Measurements from ENCODE around the gene MTA1.

The MTA1 gene

DNA sequence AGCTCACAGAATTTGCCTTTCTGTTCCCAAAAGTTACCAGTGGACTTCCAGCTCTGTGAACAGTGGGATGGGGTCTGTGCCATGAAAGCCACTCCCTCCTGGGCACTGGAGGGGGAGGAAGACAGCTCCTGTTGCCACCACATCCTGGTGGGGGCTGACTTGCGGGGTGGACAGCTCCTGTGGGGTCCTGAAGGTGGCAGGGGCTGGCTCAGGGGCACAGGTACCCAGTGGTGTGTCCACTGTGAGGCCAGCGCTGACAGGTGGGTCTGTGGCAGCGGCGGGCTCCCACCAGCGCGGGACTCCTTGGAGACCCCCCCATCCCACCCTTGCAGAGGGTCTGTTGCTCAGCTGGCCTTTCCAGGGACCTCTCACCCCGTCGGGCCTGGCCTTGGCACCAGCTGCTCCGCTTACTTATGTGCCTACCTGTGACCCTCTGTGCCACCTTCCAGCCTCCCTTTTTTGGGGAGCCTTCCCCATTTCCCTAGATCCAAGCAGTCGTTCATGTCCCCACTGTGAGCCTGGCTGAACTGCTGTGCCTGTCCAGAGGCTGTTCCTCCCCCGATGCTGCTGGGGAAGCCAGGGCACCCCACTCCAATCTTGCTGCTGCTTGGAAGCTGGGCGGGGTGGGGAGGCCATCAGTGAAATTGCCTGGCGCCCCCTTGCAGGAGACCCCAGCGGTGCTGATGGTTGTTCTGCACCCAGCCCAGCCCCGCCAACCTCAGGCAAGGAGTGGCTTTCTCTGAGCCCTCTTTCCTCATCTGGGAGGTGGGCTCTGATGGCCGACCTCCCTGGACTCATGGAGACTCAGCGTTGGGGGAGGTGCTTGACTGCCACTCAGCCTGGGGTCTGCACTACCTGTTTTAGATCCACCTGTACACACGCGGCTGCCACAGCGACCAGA, 73.6 kb downstream of the MTA1 start:
- no peak for FAIRE-seq

DNA sequence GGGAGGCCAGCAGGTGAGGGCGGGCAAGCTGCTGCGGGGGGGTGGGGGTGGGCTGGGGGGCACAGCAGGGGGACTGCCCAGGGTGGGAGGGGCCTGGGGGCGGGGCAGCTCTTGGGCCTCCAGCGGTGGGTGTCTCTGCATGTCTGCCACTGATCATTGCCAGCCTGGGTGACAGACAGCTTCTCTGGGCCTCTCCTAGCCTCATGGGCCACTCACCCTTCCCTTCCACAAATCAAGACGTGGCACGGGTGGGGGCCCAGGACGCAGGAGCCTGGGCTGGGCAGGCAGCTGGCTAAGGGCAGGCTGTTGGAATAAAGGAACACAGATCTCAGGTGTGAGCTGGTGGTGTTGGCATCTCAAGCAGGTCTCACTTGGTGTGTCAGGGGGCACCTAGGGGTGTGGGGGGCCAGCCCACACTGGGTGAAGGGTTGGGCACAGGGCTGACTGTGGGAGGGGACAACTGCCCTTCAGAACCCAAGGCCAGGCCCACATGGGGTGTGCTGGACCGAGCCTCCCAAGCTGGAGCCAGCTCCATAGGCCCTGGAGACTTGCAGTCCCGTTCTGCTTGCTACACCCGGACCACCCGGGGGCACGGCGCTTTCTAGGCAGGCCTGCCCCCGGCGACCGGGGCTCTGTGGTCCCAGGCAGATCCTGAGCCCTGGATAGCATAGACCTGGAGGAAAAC, 74.4 kb downstream of the MTA1 start:
- no peak for DNase-seq (ENCODE audit: insufficient read length, low spot score)
- TF ChIP-seq, protein P1, sequence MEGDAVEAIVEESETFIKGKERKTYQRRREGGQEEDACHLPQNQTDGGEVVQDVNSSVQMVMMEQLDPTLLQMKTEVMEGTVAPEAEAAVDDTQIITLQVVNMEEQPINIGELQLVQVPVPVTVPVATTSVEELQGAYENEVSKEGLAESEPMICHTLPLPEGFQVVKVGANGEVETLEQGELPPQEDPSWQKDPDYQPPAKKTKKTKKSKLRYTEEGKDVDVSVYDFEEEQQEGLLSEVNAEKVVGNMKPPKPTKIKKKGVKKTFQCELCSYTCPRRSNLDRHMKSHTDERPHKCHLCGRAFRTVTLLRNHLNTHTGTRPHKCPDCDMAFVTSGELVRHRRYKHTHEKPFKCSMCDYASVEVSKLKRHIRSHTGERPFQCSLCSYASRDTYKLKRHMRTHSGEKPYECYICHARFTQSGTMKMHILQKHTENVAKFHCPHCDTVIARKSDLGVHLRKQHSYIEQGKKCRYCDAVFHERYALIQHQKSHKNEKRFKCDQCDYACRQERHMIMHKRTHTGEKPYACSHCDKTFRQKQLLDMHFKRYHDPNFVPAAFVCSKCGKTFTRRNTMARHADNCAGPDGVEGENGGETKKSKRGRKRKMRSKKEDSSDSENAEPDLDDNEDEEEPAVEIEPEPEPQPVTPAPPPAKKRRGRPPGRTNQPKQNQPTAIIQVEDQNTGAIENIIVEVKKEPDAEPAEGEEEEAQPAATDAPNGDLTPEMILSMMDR (IDR thresholded peaks at IDR 0.05; ENCODE audit: insufficient read depth, missing control alignments): no peak
- no peak for FAIRE-seq

More for the DNA sequence above, 73.6 kb downstream of the MTA1 start:
- TF ChIP-seq, protein P1 (IDR thresholded peaks at IDR 0.05; ENCODE audit: insufficient read depth, missing control alignments): no peak
- no peak for DNase-seq (ENCODE audit: insufficient read length, low spot score)

DNA sequence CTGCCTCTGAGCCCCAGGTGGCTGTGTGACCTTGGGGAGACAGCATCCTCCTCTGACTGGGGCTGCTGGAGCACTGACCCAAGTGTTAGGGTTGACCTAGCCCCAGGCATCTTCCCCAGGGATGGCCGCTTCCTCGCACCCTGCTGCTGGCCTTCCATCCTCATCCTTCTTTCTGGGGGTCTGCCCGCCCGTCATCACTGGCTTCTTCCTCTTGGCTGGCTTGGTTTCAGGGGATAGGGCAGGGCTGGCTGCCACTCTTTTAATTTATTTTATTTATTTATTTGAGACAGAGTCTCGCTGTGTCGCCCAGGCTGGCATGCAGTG, 74.9 kb downstream of the MTA1 start:
- DNase-seq (ENCODE audit: insufficient read length, low spot score) (no peak), FAIRE-seq (no peak)
- TF ChIP-seq, protein P1 (IDR thresholded peaks at IDR 0.05; ENCODE audit: insufficient read depth, missing control alignments): no peak

DNA sequence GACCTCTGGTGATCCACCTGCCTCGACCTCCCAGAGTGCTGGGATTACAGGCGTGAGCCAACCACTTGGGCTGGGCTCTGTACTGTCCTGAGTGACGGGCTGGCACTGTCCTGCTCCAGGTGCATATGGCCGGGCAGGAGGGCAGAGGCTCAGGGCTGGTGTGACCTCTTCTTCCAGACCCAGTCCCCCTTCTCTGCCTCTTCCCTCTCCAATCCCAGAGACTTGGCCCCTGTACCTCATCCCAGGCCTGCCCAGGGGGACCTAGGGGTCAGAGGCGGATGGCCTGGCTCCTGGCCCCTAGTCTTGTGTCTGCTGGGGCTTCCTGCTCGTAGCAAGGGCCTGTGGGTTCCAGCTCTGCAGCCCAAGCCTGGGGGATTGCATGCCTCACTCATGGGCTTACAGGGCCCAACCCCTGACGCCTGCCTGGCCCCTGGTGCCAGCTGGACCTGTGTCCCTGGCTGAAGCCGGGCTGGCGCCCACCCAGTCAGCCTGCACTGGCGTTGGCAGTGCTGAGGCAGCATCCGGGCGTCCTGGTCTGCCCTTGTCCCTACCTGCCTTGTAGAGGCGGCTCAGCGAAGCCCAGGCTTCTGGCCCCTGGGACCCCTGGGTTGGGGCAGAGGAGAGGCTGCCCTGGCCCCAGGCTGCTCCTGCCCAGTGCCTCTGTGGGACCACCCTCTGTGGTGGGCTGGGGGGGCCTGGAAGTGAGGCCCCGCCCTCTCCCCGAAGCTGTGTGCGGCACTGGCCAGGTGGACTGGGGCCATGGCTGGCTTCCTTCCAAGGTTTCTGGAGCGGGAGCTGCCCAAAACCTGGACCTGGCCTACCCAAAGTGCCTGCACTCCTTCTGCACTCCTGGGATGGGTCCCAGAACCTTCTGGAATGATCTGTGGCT, 75.7 kb downstream of the MTA1 start:
- DNase-seq (ENCODE audit: insufficient read length, low spot score): no peak
- TF ChIP-seq, protein P1 (IDR thresholded peaks at IDR 0.05; ENCODE audit: insufficient read depth, missing control alignments): no peak
- no peak for FAIRE-seq

DNA sequence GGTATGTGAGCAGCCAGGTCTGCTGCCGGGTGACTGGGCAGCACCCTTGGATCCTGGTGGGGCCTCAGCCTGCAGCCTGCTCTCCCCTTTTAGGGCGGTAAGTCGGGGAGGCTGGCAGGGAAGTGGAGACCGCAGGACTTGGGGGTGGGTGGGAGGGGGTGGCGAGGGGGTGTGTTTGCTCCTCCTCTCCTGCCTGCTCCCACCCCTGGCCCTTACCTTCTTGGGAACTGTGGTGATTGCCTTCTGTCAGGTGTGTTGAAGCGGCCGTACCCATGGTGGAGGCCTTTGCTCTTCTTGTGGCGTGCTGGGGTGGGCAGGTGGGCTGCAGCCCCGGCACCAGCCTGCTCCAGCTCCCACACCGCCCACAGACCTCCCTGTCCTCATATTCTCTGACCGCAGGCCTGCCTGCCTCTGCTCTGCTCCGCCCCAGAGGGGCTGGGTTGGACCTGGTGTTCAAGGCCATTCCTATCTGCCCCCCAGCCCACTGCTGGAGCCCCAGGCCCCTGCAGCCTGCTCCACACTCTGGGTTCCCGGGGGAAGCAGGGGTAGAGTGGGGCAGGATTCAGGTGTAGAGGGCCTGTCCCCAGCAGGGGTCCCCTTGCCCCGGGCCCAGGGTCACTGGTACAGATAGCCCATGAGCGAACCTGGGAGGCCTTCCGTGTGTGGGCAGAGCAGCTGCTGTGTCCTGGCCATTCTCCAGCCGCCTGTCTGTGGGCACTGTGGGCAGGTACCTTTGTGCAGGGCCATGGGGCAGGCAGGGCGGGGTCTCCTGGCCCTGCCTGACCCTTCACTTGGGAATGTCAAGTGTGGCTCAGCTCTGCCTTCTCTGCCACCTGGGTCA, 76.6 kb downstream of the MTA1 start:
- TF ChIP-seq, protein P1 (IDR thresholded peaks at IDR 0.05; ENCODE audit: insufficient read depth, missing control alignments): no peak
- DNase-seq (ENCODE audit: insufficient read length, low spot score) (no peak), FAIRE-seq (no peak)

DNA sequence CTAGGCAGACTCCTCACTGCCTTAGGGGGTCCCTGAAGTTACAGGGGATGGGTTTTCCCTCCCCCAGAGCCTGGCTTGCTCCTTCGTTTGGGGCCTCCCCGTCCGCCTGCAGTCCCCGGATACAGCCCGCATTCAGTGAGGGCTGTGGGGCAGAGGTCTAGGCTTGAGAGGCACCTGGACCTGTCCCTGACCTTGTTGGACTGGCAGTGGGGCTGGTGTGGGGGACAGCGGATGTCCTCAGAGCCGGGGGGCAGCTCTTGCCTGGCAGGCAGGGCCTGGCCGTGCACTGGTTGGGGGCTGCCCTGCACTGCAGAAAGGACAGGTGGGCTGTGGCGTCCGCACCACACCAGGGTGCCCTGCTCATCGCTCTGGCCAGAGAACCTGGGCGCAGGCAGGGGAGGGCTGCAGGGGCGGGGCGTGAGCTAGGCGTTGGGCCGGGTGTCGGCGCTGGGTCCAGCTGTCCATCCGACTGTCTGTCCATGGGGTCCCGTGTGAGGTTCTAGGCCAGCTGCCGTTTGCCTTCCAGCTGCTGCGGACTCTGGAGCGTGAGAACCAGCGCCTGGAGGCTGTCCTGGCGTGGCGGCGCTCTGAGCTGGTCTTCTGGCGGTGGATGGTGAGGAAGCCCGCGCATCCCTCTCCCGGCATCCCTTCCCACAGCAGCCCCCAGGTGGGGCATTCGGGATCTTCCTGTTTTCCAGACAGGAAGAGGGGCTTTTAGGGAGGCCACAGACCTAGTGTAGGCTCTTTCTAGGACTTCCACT, 77.4 kb downstream of the MTA1 start:
- DNase-seq (ENCODE audit: insufficient read length, low spot score): no peak
- no peak for FAIRE-seq
- TF ChIP-seq, protein P1 (IDR thresholded peaks at IDR 0.05; ENCODE audit: insufficient read depth, missing control alignments): no peak
